GM19328 (cell line): ENCODE results near the gene SETMAR.
"Not testable (repeated sequence)": the region's sequence is repeated elsewhere in the genome, so short reads cannot be mapped to it uniquely, and the experiment has no call there.

Experiments used
- ATAC-seq: cut with Tn5 transposase; IDR thresholded peaks from one replicate; pipeline ENCODE4 v1.9.1; 2021; ENCODE audit warnings: mild to moderate bottlenecking, moderate library complexity; ENCODE audit not compliant: unreplicated experiment

The SETMAR gene

GRCh38 chr3:4313606-4314293 is 10.6 kb downstream of the SETMAR start:
- no peak for ATAC-seq

DNA sequence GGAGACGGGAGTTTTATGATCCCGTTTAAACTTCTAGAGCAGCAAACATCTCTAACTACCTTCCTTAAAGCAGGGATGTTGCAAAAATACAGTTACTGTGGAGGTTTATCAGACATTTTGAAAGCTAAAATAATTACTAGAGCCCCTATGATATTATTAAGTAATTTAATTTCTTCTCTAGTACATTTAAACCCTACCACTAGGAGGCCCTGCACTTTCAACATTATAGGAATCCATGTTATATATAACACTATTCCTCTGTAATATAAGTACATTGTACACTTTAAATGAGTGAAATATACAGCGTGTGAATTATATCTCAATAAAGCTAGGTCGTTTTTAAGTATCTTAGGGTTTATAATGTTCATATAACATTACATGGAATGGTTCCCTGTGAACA is 11.5 kb downstream of the SETMAR start:
- ATAC-seq = no peak

DNA sequence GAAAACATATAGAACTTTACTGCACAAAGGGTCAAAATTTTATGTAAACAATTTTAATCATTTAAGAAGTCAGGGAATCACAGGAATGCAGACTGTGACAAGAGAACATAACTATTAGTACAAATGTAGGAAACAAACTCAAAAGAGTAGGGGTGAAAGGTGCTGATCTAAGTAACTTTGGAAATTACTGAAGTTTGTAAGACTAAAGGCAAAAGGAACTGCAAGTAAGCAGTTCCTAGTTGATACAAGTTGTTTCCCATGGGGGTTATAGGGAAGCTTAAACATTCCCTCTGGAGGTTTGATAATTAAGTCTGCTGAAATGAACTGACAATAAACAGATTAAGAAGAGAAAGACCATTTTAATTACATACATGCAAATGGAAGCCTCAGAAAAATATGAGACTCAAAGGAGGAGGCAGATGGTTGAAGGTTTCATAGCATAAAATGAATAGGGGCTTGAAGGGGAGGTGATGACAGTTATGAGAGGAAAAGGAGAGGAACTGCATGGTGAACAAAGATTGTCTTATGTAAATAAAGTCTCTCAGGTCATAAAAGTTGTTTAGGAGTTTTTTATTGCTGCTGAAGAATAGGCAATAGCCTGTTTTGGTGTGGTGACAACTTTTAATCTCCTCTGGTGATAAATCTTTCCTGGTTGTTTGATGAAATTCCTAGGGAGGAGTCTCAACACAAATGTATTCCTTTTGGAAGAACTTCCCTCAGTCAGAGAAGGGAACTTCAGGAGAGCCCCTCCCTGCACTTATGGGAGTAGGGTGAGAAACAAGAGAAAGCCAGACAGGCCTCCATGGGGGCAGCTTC is 17.1 kb downstream of the SETMAR start:
- ATAC-seq = no peak

GRCh38 chr3:4321732-4322131 is 18.6 kb downstream of the SETMAR start:
- ATAC-seq = no peak

DNA sequence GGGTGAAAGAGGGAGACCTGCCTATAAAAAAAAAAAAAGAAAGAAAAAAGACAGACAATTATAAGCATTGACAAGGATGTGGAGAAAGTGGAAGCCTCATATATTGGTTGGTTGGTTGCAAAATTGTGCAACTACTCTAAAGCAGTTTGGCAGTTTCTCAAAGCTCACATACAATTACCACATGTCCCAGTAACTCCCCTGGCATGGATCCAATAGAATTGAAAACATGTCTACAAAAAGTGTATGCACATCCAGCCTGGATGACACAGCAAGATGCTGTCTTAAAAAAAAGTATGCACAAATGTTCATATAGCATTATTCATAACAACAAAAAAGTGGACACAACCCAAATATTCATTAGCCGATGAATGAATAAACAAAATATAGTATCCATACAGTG is 19.5 kb downstream of the SETMAR start:
- ATAC-seq = no peak

DNA sequence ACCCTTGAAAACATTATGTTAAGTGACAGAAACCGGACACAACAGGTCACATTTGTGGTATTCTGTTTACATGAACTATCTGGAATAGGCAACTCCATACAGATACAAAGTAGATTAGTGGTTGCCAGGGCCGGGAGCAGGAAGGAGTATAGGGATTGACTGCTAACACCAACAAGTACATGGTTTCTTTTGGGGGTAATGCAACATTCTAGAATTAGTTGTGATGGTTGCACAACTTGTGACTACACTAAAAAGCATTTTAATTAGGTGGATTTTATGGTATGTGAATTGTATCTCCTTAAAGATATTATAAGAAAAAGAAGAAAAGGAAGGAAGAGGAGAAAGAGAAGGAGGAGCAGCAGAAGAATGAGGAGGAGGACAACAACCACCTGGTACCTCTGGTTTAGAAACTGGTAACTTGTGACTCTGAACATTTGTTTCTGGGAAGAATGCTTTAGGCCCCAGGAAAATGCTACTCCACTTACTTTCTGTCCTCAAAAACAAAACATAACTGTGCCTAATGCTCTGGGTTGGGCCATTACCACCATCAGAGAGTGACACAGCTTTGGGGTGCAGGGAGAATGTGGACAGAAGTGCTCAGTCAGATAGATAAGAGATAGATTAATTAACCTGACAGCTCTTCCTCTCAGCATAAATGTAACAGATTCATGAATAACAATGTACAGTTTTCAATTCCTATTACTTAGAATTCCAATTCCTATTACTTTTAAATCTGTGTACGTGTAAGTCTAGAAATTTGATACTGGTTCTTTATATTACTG is 20.3 kb downstream of the SETMAR start:
- no peak for ATAC-seq

DNA sequence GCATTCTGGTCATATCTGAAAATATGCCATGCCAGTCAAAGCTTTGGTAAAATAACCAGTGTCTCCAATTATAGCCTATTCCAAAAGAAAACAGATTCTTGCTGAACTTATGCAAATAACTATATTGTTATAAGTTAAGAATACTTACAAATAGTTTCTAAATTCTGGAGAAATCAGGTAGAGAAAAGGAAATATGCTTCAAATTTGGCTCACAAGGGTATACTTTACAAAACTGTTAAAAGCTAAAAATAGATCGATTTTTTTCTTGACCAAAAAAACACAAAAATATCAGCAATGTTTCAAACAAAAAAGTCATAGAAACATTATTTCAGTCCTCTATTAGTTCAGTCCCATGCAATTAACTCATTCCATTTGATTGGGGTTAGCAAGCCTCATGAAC is 23.7 kb downstream of the SETMAR start:
- ATAC-seq = no peak

GRCh38 chr3:4329806-4330205 is 26.6 kb downstream of the SETMAR start:
- ATAC-seq = not testable (repeated sequence)

- no peak for ATAC-seq
Observed at GRCh38 chr3:4332111-4332510, 28.9 kb downstream of the SETMAR start.

DNA sequence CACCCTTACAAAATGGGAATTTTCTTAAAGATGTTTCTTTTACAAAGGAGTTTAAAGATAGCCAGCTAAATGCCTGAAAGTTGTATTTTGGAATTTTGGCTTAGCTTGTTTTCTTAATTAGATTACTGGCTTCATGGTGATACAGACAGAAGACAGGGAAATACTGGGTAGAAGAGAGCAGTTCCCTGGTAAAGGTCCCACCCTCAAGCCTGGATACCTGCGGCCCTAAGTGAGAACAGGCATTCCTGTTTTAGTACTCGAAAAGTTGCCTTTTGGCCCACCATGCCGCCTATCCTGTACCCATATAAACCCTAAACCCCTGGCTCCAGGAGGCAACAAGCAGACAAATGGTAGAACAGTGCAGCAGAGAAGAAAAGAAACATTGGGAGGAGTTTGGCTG is 29.4 kb downstream of the SETMAR start:
- no peak for ATAC-seq

DNA sequence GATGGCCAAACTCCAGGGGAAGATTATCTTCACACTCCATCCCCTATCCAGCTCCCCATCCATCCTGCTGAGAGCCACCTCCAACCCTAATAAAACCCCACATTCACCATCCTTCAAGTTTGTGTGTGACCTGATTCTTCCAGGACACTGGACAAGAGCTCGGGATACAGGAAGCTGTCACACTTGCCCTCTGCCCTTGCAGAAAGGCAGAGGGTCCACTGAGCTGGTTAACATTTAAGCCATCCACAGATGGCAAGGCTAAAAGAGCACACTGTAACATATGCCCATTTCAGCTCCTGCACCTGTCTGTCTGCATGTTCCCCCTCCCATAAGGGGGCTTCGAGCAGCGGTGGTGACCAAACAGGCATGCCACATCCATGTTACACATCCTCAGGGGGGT is 29.8 kb downstream of the SETMAR start:
- ATAC-seq = no peak

GRCh38 chr3:4334548-4334947 is 31.4 kb downstream of the SETMAR start:
- no peak for ATAC-seq

GRCh38 chr3:4335840-4336562 is 32.8 kb downstream of the SETMAR start:
- ATAC-seq = no peak

GRCh38 chr3:4336850-4337546 is 33.8 kb downstream of the SETMAR start:
- ATAC-seq = no peak

- no peak for ATAC-seq
Observed at GRCh38 chr3:4338751-4339150, 35.6 kb downstream of the SETMAR start.

DNA sequence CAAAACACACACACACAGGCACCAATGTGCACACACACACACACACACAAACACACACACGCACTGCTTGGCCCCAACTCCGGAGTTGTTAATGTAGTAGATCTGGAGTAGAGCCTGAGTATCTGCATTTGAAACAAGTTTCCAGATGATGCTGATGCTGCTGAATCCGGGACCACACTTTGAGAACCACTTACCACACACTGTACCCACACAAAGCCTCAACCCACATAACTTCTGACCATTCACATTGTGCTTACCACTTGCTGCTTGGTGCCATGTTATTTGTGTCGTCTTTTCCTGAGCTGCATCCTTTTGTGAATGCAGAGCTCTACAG is 36.9 kb downstream of the SETMAR start:
- no peak for ATAC-seq

DNA sequence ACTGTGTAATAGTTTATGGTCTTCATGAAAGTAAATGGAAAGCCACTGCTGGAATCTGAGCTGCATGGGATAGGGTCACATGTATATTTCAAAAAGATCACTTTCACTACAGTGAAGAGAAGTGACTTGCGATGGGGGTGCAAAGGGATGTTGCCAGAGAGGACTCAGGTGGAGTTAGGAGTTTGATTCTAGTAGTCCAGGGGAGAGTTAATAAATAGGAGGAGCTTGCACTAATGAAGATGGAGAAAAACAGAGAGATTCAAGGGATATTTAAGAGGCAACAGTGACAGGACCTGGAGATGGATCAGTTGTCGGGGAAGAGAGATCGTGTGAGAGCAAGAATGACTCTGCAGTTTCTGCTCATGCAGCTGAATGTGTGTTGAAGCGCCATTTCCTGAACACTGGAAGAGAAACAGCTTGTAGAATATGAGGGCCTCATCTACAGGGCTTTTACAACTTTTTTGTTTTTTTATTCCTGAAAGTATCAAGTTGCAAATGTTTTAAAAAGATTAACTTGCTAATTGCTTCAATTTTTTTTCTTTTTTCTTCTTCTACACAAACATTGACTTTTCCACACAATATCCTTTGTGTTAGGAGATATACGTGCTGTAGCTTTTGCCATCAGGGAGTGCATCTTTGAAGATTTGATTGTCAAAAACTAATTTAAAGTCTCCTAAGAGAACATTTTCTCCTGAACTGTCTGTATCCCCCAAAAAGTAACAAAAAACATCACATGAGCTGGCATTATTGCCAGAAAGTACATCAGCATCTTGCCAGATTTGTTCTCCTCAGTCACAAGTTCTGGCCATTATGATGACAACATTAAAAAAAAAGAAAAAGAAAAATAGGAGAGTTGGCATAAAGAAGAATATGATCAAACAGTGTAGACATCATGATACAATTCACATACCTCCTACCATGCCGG is 37.5 kb downstream of the SETMAR start:
- no peak for ATAC-seq

DNA sequence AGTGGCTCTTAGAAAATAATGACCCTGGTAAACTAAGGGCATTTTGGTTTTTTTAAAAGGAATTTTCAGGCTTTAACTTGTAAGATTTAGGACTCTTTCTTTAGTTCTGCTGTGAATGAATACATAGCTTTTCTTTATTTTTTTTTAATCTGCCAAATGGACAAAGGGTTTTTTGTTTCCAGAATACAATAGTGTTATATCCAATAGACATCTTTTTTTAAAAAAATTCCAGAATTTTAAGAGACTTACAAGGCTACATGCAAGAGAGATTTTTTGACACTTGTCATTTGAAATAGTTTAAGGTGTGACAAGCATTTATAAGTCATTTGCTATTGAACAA is 38.1 kb downstream of the SETMAR start:
- ATAC-seq = no peak

- ATAC-seq = no peak
Observed at GRCh38 chr3:4343258-4343657, 40.1 kb downstream of the SETMAR start.

GRCh38 chr3:4350789-4351163 is 47.6 kb downstream of the SETMAR start:
- peak; percentile 80 for ATAC-seq
